HG03457 (cell line): Measurements from ENCODE around the gene C19orf73.
"Not testable (repeated sequence)": the region's sequence is repeated elsewhere in the genome, so short reads cannot be mapped to it uniquely, and the experiment has no call there.

Experiments used
- ATAC-seq: cut with Tn5 transposase; IDR thresholded peaks from one replicate; pipeline ENCODE4 v1.9.1; 2021; ENCODE audit warnings: moderate number of reproducible peaks; ENCODE audit not compliant: unreplicated experiment

Gene C19orf73

GRCh38 chr19:49123285-49123684, 4.3 kb upstream of the C19orf73 start:
- ATAC-seq: not testable (repeated sequence)

GRCh38 chr19:49121841-49122240, 2.9 kb upstream of the C19orf73 start:
- ATAC-seq: not testable (repeated sequence)

- ATAC-seq: no peak
Measured at GRCh38 chr19:49120868-49121267, 1.9 kb upstream of the C19orf73 start.

- no peak for ATAC-seq
Measured at GRCh38 chr19:49120325-49120683, 1.4 kb upstream of the C19orf73 start.

- ATAC-seq: no peak
Measured at GRCh38 chr19:49119411-49120324, 725 bp upstream of the C19orf73 start, which contains the start of gene PPFIA3. Gene PPFIA3 (plus strand): TSS chr19:49119544. CDS start chr19:49127874, 8,330 bp downstream.

GRCh38 chr19:49117677-49118564, 1.0 kb downstream of the C19orf73 start:
- ATAC-seq: no peak

- ATAC-seq: no peak
Measured at GRCh38 chr19:49116544-49116943, 2.4 kb downstream of the C19orf73 start.

GRCh38 chr19:49114630-49115363, 4.1 kb downstream of the C19orf73 start:
- ATAC-seq: no peak

- ATAC-seq: no peak
Measured at GRCh38 chr19:49113762-49114629, 4.9 kb downstream of the C19orf73 start, which contains the start of gene LIN7B. Gene LIN7B (plus strand): TSS chr19:49114370. CDS start chr19:49114405, 35 bp downstream.

GRCh38 chr19:49111218-49111998, 7.5 kb downstream of the C19orf73 start:
- no peak for ATAC-seq

GRCh38 chr19:49110567-49110966, 8.4 kb downstream of the C19orf73 start:
- no peak for ATAC-seq

GRCh38 chr19:49109569-49110233, 9.2 kb downstream of the C19orf73 start:
- ATAC-seq: no peak

- ATAC-seq: no peak
Measured at GRCh38 chr19:49109051-49109450, 9.9 kb downstream of the C19orf73 start.

- ATAC-seq: no peak
Measured at GRCh38 chr19:49107625-49108459, 11.1 kb downstream of the C19orf73 start.

GRCh38 chr19:49106648-49107135, 12.3 kb downstream of the C19orf73 start:
- no peak for ATAC-seq

- ATAC-seq: no peak
Measured at GRCh38 chr19:49104229-49104864, 14.6 kb downstream of the C19orf73 start.
